ENCODE measurements around the gene RHOBTB3.

DNA sequence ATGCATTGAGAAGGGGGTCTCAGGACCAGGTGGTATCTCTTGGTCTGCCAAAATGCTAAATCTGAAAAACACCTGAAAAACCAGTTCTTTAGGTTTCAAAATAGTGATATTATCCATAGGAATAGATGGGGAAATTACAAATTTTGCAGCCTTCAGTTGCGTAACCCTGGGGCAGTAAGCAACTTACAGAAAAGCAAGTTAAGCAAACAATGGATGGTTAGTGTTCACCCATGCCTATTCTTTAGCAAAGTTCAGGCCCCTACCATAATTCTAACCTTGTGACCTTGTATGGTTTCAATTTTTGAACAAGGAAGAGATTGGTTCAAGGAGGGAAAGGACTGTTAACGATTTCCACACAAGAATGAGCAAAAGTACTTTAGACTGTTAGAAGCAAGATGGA is 66.9 kb downstream of the RHOBTB3 start:
- TF ChIP-seq SIN3A (IDR thresholded peaks at IDR 0.05; ENCODE audit: borderline replicate concordance, insufficient read depth, low read depth, low read length) (no peak), CTCF (IDR thresholded peaks at IDR 0.05) (no peak), POLR2AphosphoS5 (IDR thresholded peaks at IDR 0.05; ENCODE audit: low read depth, low read length) (no peak), REST (IDR thresholded peaks at IDR 0.05; ENCODE audit: insufficient read depth in 1 of 2, low read depth in 2 of 2, low read length in 1 of 2) (no peak)

Data from Panc1 (cell line).